GM21526 (cell line): Measurements from ENCODE around the gene OSGIN1.

ENCODE experiments used
- ATAC-seq: cut with Tn5 transposase; IDR thresholded peaks from one replicate; pipeline ENCODE4 v1.9.1; 2021; ENCODE audit warnings: moderate library complexity; ENCODE audit not compliant: unreplicated experiment, low FRiP score

OSGIN1 gene

DNA sequence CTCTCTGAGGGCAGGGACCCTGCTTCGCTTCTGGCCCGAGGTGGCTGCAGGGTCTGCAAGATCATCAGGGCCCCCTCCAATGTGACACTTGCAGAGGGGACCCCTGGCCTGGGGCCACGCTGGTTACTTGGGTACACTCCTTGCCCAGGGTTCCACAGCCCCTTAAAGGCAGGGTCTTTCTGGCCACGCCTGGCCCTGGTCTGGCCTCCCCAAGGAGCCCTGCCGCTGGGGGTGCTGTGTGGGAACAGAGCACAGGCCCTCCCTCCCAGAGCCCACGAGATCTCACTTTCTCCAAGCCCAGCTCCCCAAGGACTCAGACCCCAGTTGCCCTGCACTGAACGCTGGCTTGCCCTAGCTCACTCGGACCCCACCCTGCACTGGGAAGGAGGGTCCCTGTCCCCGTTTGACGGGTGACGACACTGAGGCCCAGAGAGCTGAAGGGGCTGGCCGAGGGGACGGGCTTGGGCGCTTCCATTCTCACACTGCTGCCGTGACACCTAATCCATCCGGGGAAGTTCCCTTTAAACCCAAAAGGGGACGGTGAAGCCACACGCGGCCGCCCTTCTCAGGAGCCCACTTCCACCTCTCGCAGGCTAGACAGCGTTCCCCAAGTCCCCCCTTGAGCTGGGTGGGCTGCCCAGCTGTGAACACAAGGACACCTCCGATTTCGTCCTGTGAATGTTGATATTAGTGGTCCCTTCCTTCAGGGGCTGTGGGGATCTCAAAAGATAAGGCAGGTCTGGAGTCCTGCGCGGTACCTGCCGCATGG, 26.9 kb upstream of the OSGIN1 start:
- no peak for ATAC-seq

DNA sequence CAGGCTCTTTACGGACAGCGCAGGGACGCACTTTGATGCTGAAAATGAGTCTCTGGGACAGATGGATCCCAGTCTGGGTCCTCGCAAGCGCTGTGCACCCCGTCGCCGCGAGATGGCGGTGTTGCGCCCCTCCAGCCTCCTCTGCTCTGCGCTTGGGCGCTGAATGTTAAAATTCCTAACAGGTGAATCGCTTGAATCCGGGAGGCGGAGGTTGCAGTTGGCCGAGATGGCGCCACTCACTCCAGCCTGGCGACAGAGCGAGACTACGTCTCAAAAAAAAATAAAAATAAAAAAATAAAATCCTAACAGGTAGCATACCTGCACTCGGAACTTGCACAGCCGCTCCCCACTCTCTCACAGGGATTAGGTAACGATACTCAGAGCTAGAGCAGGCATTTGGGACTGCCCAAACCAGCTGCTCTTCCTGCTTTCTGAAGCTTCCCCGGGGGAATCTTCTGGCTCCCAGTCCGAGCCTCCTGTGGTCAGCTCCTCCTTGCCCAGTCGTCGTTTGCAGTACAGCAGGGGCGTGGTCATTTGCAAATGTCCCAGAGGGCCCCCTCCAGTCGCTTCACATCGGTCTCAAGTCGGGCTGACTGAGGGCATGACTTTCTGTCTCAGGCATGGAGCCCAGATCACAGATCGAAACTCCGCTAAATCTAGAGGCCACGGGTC, 26.2 kb upstream of the OSGIN1 start:
- no peak for ATAC-seq

DNA sequence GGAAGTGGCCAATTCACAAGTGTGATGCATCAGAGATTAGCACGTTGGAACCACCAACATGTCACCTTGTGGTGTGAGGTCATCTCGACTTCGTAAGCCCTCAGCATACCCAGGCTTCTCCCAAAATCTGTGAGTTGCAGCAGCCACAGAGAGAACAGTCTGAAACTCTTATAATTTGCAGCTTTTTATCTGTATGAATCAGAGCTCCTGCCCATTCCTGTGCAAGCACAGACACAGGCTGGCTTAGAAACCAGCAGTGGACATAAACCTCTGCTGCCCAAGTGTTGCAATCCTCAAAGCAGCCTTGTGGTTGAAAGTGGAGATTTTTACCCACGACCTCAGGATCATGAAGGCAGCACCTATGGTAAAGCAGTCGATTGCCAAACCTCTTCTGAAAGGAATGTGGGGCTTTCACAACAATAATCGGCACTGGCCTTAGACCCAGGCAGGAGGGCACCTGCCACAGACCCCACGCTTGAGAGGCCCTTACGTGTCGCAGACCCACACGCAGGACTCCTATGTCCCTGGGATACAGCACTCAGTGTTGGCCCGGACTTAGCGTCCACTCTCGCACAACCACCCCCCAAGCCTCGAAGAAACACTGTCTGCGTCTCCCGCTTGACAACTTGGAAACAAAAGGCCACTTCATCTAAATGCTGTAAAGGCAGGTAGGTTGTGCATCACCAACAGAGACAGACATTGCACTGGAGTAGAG, 24.5 kb upstream of the OSGIN1 start:
- ATAC-seq = no peak

DNA sequence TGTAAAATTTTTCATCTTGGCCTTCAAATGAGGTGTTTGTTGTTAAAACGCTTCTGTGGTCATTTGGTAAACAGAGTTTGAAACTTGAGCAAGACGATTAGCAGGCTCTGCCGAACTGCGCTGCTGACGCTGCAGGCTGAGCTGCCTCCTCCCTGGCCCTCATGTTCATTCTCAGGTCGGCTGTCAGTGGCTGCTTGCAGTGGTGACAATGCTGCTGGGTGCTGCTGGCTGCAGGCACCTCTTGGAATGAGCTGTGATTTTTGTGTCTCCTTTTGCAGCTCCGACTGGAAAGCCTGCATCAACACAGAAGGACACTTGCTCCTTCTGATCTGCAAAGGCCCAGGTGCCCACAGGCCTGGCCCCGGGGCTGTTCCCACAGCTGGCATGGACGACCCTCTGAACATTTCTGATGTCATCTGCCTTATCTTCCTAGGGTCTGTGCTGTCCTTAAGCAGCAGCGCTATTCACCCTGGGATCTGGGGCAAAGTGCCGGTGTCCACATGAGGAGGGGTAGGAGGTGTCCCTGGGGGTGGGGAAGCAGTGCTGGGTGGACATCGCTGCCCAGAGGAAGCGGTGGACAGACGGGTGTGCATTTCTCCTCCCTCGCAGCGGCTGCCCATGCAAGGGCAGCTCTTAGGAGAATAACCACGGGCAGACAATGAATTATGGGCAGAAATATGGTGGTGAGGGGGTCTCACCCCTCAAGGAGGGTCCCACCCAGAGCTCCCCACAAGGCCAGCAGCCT, 23.1 kb upstream of the OSGIN1 start:
- ATAC-seq = no peak

DNA sequence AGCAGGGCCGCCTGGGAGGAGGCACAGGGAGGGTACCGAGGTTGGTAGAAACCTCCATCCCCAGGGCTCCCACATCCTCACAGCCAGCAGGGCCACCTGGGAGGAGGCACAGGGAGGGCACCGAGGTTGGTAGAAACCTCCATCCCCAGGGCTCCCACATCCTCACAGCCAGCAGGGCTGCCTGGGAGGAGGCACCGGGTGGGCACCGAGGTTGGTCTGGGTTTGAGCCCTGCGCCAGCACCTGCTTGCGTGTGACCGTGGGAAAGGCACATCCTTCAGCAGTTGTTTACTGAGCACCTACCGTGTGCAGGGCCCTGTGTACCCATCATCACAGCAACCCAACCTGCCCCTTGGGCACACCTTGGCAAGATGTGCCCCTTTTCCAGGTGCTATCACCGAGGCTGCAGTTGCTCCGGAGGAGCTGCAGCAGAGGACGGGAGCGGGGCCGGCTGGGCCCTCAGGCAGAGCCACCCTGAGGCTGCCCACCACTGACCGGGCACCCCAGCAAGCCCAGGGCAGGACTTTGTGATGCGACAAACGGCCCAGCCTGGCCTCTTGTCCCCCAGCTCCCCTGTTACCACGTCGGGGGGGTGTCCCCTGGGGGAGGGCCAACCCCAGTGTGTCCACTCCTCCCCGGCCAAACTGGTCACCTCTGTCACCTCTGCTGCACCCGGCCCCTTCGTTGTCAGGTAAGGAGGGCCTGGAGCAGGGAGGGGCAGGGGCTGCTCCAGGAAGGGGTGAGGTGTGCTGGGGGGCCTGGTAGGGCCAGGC, 22.1 kb upstream of the OSGIN1 start:
- no peak for ATAC-seq

DNA sequence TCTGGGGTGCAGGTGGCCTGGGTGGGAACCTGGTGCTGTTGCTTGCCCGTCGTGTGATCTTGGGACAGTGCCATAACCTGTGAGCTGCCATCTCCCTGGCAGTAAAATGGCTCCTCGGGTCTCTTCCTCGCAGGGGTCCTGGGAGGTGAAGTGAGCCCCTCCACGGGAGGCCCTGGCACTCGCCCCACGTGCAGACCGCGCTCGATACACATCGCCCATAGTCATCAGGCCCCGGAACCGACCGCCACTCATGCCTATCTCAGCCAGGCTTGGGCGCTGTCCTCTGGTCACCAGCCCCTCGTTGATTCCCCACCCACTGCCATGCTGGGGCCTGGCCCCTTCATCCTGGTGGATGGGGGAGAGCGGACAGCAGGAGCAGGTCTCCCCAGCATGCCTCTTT, 21.5 kb upstream of the OSGIN1 start:
- no peak for ATAC-seq

DNA sequence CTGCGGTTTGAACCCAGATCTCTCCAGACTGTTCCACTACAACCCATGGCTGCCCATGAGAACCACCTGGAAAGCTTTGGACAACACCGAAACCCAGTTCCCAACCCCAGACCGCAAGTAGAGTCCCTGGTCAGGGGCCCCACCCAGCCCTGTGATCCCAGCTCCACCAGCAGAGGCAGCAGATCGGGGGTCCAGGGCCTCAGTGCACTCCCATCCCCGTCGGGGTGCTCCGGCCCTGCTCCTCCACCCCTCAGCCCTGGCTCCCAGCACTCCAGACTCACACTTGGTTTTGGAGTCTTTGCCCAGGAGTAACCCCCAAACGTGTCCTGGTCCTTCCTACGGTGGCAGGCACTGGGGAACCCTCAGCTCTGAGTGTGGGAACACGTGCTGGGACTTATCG, 20.7 kb upstream of the OSGIN1 start:
- ATAC-seq = no peak

DNA sequence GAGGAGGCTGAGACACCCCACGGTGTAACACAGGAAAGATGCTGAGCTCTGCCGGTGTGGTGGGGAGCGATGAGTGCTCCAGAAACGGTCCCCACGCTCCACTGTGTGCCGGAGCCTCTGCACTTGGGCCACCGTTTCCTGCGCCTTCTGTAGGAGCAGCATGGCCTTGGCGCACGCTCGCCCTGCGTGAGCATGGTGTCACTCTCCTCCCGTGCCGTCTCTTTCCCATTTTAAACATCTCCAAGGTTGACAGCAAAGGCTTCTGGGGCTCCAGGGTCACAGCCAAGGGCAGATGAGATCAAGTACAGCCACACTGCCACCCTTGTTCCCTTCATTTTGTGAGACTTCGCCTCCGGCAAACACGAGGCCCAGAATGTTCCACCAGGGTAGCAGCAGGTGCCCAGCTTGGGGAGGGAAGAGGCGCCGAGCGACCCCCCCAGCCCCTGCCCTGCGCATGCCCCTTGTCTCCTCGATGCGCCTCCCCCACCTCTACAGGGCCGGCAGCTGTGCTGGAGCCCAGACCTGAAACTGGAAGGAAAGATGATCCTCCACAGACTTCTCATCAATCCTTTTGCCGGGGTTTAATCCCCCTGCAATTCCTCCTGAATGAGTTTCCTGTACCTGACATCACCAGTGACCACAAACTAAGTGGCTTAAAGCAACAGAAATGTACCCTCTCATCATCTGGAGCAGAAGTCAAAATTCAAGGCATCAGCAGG, 19.9 kb upstream of the OSGIN1 start:
- no peak for ATAC-seq

DNA sequence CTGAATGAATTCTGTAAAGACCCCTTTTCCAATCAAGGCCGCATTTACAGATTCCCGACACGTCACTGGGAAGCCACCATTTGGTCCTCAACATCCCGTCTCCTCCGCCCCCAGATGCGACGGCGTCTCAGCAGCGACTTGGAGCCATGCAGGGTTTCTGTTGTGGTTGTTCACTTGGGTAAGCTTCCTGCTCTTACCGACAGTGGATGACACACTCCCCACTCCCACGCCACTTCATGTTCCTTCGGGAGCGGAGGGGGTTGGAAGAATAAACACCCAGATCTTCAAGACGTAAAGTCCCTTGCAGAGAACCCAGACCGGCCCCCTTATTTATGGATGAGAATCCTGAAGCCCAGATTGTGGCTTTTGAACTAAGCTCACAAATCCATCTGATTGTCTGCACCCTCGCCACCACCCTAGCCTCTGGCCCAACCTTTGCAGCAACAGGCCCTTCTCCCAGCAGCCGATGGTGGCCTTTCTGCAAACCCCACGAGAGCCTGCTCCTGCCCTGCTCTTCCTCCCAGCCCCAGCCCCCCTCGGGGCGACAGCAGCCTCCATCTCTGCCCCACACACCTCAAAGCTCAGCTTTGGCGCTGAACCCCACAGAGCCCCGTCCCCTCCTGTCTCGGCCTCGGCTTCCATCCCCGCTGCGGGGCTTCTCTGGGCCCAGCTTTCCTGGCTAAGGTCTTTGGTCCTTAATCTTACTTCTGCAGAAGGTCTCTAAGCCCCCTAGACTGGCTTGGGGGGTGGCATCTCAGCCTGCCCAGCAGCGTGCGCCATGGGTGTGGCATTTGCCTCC, 19.0 kb upstream of the OSGIN1 start:
- no peak for ATAC-seq

DNA sequence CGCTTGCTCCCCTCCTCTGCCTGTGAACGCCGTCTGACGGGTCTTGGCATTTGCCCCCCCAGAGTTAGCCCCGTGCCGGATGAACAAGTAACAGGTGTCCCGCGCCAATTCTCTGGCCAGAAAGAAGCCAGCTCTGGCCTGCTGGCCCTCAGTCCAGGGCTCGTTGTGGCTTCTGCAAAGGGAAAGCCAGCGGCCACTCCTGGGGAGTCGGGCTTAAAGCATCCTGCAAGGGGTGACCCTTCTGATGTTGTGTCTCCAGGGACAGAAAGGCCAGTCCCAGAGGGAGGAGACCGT, 18.4 kb upstream of the OSGIN1 start:
- ATAC-seq = no peak

DNA sequence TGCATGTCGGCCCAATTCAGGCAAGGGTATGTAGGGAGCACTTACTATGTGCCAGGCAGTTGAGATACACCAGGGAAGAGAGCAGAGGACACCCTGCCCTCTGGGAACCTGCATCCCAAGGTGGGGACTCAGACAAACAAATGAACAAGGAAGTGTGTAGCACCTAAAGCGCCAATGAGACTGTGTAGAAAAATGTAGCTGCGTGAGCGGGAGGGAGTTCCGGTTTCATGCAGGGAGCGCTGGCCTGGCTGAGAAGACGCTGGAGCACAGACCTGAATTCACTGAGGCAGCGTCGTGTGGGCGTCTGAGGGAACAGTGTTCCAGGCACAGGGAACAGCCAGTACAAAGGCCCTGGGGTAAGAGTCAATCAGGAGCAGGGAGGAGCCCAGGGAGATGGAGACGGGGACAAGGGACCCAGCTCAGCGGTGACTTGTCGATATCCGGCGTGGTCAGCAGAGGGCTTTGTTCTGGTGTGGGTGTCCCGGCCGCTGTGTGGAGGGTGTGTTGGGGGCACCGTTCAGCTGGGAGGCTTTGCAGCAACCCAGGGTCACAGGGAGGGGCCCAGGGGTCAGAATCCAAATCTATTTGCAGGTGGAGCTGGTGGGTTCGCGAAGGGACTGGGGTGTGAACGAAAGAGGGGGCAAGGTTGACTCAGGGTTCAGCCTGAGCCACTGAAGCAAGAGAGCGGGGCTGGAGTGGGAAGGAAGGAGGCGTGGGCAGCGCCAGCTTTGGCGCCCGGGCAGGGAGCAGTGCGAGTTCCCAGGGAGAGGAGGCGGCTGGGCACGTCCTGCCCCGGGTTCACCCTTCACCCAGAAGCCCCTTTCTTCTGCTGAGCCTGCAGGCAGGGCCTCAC, 17.8 kb upstream of the OSGIN1 start:
- ATAC-seq = no peak

DNA sequence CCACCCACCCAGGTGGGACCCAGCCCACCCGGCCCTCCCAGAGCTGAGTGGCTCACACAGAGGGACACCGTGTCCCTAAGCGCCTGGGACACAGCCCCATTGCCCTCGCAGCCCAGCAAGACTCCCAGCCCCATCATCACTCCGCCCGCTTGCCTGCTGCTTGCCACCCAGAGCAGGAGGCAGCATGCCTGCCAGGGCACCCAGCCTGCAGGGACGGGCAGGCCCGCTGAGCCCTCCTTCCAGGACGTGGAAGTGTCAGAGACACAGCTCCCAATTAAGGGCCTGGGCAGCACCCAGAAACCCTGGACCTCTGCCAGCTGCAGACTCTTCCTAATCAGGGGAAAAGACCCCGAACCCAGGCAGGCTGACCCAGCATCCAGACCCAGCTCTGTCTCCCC, 17.2 kb upstream of the OSGIN1 start:
- ATAC-seq = no peak

DNA sequence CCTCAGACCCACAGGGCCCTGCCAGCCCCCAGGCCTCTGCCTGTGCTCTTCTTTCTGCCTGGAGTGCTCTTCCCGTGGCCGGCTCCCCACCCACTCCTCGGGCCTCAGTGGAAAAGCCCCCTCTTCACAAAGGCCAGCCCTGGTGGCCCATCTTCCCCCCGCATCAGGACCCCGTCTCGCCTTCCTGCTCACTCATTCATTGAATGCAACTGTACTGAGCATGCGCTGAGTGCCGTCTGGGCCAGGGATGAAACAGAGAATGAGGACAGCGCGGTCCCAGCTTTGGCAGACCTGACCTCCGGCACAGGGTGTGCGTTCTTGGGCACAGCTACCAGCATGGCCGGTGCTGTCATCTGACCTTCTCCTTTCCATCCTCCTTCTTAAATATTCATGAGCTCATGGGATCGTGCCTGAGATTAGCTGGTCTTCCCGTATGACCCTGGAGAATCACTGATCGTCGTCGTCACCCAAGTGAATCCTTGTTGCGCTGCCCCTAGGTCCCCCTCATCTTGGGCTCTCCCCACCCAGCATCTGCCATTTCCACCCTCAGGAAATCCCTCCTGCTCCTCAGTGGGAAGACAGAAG, 16.4 kb upstream of the OSGIN1 start:
- no peak for ATAC-seq

DNA sequence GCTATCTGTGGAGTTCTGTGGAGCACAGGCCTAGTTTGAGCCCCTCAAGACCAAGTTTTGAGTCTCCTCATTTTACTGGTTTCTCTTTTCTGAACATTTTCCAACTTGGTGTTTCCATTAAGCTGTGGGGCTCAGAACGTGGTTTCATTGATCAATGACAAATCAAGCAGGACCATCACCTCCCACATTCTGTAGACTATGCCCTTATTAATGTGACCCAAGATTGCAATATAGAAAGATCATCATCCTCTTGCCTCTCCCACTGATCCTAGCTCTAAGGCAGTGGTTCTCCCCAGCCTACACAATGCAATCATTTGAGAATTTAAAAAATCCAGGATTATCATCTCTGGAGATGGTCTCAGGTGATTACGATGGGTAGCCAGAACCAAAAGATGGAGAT, 15.8 kb upstream of the OSGIN1 start:
- no peak for ATAC-seq

DNA sequence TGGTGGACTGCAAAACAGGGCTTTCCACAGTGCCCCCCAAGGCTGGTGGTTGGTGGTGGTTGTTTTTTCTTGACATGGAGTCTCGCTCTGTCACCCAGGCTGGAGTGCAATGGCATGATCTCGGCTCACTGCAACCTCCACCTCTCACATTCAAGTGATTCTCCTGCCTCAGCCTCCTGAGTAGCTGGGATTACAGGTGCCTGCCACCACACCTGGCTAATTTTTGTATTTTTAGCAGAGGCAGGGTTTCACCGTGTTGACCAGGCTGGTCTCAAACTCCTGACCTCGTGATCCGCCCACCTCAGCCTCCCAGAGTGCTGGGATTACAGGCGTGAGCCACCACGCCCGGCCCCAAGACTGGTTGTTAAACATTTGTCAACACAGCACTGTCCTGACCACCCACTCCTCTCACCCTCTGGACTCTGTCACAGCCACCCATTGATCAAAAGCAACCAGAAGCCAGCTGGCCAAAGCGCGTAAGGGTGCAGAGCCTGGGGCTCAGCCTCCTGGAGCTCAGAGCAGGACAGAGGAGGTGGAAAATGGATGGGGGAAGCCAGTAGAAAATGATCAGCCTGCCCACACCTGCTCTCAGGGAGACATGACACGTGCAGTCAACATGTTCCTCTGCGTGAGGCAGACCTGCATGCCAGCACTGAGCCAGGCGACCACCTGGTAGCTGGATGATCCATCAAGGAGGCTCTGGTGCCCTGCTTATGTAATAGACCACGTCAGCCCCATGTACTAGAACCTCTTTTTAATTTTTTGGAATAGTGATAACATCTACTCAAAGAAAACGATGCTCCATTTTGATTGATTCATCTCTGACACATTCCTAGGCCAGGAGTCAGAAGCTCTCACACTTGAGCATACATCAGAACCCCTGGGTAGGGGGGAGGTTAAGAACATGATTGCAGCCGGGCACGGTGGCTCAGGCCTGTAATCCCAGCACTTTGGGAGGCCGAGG, 14.8 kb upstream of the OSGIN1 start:
- no peak for ATAC-seq

DNA sequence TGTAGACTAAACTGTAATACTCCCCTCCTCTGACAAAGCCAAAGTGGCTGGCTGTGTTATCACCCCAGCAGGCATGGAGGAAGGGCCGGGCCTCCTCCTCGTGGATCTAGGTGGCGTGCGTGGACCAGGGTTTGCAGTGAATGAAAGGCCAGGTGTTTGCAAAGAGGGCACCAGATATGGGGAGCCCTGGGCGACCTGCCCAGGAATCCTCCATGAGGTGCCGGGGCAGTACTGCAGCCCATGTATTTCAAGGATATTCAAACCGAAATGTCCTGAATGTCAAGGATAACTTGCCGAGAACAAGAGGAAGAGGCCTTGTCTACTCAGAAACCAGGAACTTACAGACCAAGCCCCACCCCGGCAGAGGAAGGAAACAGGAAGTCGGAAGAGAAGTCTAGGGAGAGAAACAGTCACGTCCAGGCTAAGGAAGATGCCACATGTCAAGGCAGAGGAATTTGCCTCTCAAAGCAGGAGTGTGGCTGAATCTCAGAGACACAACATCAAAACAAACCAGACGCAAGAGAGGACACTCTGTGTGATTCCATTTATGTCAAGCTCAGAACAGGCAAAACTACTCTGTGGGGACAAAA, 13.7 kb upstream of the OSGIN1 start:
- no peak for ATAC-seq
